ENCODE data around the gene ELF4.

ELF4 gene

DNA sequence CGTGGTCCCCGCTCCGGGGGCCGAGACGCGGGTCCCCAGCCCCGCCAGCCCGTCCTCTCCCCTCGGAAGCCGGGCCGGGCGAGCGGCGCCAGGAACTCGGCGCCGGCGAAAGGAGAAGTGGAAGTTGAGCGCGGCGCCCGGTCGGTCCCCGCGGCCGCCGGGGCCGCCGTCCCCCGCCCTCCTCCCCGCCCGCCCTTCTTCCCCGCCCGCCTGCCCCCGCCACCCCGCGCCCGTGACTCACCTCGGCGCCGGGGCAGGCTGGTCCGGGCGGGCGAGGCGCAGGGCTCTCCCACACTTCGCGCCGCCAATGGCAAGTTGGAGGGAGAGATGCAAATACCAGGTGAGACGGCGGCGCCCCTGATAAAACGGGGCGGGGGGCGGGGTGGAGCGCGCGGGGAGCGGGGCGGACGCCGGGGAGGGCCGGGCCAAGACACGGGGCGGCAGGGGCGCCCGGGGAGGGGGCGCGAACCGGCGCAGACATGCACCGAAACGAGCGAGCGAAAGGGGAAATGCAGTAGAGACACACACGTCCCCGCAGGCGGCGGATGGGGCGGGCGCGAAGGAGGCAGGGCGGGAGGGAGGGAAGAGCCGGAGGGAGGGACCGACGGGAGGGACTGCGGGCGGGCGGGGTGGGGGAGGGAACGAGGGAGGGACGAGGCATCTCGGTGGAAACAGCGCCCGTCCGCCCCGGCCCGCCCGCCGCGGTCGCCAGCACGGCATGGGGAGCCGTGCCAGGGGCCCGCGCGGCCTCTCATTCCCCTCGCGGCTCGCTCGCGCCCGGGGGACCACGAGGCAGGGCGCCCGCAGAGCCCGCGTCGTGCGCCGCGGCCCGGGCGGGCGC, at the start of gene ELF4:
TSS of gene ELF4 (minus strand) at position 119 of the 841 bp plus-strand sequence. CDS start 29,167 bp downstream, outside the sequence.
- no peaks in the 10 kb centered on the region for H3K36me3 ChIP-seq (ENCODE audit: insufficient read depth, low read length)
- H3K4me1 ChIP-seq (ENCODE audit: insufficient read depth, low read length), result peaks cover 9% of the 10 kb centered on the region
- H3K9me3 ChIP-seq (ENCODE audit: low read length), result no peaks in the 10 kb centered on the region
- H3K4me3 ChIP-seq (ENCODE audit: low read length), result peak within 1 kb of the TSS; percentile 37
- H2AFZ ChIP-seq (ENCODE audit: low read depth, low read length), result peak within 1 kb of the TSS; percentile 36
- no peaks in the 10 kb centered on the region for H3K27me3 ChIP-seq (ENCODE audit: insufficient read depth, low read length)

DNA sequence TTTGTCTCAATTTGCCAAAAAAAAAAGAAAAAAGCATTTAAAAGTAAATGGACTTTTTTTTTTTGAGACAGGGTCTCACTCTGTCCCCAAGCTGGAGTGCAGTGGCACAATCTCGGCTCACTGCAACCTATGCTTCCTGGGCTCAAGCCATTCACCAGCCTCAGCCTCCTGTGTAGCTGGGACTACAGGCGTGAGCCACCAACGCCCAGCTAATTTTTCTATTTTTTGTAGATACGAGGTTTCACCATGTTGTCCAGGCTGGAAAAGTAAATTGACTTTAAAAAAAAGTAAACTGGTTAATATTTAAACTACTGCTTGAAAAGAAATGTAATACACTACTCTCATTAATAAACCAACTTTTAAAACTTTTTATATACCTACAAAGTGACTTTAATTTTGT, 49.5 kb upstream of the ELF4 start:
- no peak overlapping the region for H3K4me3 ChIP-seq (ENCODE audit: low read length)
- H3K36me3 ChIP-seq (ENCODE audit: insufficient read depth, low read length), result peaks cover 9% of the 10 kb centered on the region
- H3K9me3 ChIP-seq (ENCODE audit: low read length), result no peaks in the 10 kb centered on the region
- no peaks in the 10 kb centered on the region for H3K27me3 ChIP-seq (ENCODE audit: insufficient read depth, low read length)
- H3K4me1 ChIP-seq (ENCODE audit: insufficient read depth, low read length), result no peaks in the 10 kb centered on the region
- H2AFZ ChIP-seq (ENCODE audit: low read depth, low read length), result no peak overlapping the region

DNA sequence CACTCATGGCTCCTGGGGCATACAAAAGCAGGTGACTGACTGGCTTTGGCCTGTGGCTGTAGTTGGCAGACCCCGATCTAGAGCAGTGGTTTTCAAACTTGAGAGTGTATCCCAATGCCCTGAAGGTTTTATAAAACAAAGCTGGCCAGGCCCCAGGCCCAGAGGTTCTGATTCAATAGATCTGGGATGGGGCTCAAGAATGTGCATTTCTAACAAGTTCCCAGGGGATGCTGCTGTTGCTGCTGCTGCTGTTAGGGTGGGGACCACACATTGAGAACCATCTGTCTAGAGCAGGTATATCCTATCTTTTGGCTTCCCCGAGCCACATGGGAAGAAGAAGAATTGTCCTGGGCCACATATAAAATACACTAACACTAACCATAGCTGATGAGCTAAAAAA, 48.0 kb upstream of the ELF4 start:
- Histone ChIP-seq H3K9me3 (ENCODE audit: low read length) (no peaks in the 10 kb centered on the region), H3K4me1 (ENCODE audit: insufficient read depth, low read length) (no peaks in the 10 kb centered on the region), H2AFZ (ENCODE audit: low read depth, low read length) (no peak overlapping the region), H3K4me3 (ENCODE audit: low read length) (no peak overlapping the region), H3K36me3 (ENCODE audit: insufficient read depth, low read length) (peaks cover 8% of the 10 kb centered on the region), H3K27me3 (ENCODE audit: insufficient read depth, low read length) (no peaks in the 10 kb centered on the region)

DNA sequence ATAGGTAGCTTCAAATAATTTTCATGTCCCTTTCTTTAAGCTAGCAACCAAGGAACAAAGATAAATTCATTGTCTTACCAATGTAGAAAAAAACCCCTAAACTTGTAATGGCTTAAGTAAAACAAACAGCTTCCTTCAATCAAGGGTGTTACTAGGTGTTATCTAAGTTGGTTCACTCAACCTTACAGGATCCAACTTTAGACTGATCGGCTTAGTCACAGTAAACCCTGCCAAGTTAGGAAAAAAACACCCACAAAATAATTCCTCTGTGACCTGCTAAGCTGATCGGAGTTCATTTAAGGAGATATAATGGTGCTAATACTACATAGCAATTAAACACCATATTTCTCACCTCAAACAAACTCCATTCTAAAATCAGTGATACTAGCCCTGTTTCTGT, 45.3 kb upstream of the ELF4 start:
- H3K27me3 ChIP-seq (ENCODE audit: insufficient read depth, low read length), result no peaks in the 10 kb centered on the region
- no peak overlapping the region for H3K4me3 ChIP-seq (ENCODE audit: low read length)
- H3K36me3 ChIP-seq (ENCODE audit: insufficient read depth, low read length), result peaks cover 6% of the 10 kb centered on the region
- H3K9me3 ChIP-seq (ENCODE audit: low read length), result no peaks in the 10 kb centered on the region
- no peaks in the 10 kb centered on the region for H3K4me1 ChIP-seq (ENCODE audit: insufficient read depth, low read length)
- H2AFZ ChIP-seq (ENCODE audit: low read depth, low read length), result no peak overlapping the region

DNA sequence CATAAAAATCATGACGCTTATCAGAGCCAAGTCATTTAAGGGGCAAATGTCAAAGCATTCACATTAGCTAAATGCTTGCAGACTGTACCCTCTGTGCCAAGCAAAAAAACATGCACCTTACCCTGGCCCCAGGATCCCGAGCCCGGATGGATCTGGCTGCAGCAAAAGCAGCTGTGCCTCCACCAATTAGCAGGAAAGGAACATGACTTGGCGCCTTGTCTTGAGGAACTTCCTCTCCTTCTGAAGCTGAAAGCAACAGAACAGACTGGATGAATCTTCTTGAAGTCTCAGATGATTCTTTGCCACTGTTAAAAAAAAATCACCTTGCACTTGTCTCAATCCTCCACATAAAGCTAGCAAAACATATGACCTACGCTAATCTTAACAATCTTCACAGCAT, 37.3 kb upstream of the ELF4 start:
- Histone ChIP-seq H2AFZ (ENCODE audit: low read depth, low read length) (no peak overlapping the region), H3K27me3 (ENCODE audit: insufficient read depth, low read length) (no peaks in the 10 kb centered on the region), H3K36me3 (ENCODE audit: insufficient read depth, low read length) (peaks cover 34% of the 10 kb centered on the region), H3K4me3 (ENCODE audit: low read length) (no peak overlapping the region), H3K9me3 (ENCODE audit: low read length) (no peaks in the 10 kb centered on the region), H3K4me1 (ENCODE audit: insufficient read depth, low read length) (no peaks in the 10 kb centered on the region)

DNA sequence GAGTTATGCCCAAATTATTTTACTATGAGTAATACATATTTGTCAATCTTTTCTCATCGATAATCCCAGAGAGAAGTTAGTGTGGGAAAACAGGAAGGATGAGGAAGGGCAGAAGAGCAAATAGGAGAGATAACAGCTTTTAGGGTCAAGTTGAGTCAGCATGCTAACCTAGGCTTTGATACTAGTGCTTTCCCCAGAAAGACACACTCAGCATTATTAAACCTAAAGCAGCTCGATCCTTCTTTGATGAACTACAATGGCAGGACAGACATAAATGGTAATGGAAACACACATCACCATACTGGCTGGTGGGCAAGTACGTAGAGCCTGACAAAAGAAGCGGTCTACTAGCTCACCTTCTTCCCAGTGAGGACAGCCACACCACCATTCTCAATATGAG, 34.8 kb upstream of the ELF4 start:
- Histone ChIP-seq H2AFZ (ENCODE audit: low read depth, low read length) (no peak overlapping the region), H3K27me3 (ENCODE audit: insufficient read depth, low read length) (no peaks in the 10 kb centered on the region), H3K4me3 (ENCODE audit: low read length) (no peak overlapping the region), H3K4me1 (ENCODE audit: insufficient read depth, low read length) (no peaks in the 10 kb centered on the region), H3K36me3 (ENCODE audit: insufficient read depth, low read length) (peaks cover 45% of the 10 kb centered on the region), H3K9me3 (ENCODE audit: low read length) (no peaks in the 10 kb centered on the region)

DNA sequence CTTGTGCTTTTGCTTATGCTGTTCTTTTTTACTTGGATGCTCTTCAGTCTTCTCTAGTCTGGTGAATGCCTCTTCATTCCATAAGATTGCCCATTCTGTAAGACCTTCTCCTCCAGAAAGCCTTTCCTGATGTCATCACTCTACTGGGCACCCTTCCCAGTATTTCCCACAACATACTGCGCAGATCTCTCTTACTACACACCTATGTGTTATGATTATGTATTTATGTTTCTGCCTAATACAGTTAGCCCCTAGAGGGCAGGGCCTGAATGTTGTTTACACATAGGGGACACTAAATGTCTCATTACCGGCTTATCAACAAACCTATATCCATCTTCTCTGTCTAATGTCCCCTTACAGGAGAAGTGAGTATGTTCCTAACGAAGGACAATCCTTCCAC, 34.2 kb upstream of the ELF4 start:
- Histone ChIP-seq H3K4me3 (ENCODE audit: low read length) (no peak overlapping the region), H3K27me3 (ENCODE audit: insufficient read depth, low read length) (no peaks in the 10 kb centered on the region), H3K36me3 (ENCODE audit: insufficient read depth, low read length) (peaks cover 42% of the 10 kb centered on the region), H2AFZ (ENCODE audit: low read depth, low read length) (no peak overlapping the region), H3K9me3 (ENCODE audit: low read length) (no peaks in the 10 kb centered on the region), H3K4me1 (ENCODE audit: insufficient read depth, low read length) (no peaks in the 10 kb centered on the region)

DNA sequence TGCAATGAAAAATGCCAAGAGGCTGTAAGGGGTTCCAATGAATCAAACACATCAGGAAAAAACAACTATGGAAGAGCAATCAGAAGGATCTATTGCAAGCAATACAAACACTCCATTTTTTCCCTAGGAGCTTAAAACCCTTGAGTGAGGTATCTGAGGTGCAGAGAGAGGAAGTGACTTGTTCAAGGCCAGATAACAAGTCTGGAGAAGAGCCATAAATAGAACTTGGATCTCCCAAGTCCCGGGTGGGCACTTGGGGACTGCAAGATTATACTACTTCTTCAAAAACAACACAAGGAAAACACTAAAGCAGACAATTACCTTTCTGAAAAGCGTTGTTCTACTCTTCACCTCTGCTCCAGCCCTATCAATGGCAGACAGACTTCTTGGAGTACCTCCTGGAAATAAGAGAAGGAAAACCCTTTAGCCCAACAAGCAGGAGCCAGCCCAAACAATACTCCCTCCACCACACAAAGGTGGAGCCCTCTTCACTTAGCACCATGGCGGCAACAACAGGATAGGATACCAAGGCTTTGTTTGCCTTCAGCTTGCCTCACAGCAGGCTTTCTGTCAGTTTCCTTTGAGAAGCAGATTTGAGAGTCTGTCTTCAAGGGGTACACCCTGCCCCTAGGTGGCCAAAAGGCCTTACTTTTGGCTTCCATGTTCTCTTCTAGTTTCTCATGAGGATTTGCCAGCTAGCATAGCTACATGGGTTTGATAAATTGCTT, 29.3 kb upstream of the ELF4 start:
- H3K4me1 ChIP-seq (ENCODE audit: insufficient read depth, low read length), result no peaks in the 10 kb centered on the region
- no peak overlapping the region for H3K4me3 ChIP-seq (ENCODE audit: low read length)
- H3K9me3 ChIP-seq (ENCODE audit: low read length), result no peaks in the 10 kb centered on the region
- peaks cover 48% of the 10 kb centered on the region for H3K36me3 ChIP-seq (ENCODE audit: insufficient read depth, low read length)
- no peaks in the 10 kb centered on the region for H3K27me3 ChIP-seq (ENCODE audit: insufficient read depth, low read length)
- no peak overlapping the region for H2AFZ ChIP-seq (ENCODE audit: low read depth, low read length)

DNA sequence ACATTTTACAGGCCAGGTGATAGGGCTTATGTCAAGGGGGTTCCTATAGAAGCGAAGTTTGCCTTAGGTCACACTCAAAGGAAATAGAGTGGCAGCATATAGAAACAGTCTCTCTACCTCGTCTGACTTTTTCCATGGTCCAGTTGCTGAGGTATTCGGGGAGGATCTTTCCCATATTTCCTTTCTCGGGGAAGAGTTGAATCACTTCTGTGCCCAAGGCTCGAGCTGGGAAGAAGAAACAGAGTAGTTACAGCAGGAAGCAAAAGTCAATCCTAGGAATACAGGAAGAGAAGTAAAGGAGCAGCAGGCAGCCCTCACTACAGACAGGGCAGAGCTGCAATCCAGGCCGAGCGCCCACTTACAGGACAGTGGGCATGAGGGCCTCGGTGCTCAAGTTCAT, 26.7 kb upstream of the ELF4 start:
- Histone ChIP-seq H3K36me3 (ENCODE audit: insufficient read depth, low read length) (peaks cover 45% of the 10 kb centered on the region), H3K4me1 (ENCODE audit: insufficient read depth, low read length) (no peaks in the 10 kb centered on the region), H3K4me3 (ENCODE audit: low read length) (no peak overlapping the region), H3K9me3 (ENCODE audit: low read length) (no peaks in the 10 kb centered on the region), H3K27me3 (ENCODE audit: insufficient read depth, low read length) (no peaks in the 10 kb centered on the region), H2AFZ (ENCODE audit: low read depth, low read length) (no peak overlapping the region)

DNA sequence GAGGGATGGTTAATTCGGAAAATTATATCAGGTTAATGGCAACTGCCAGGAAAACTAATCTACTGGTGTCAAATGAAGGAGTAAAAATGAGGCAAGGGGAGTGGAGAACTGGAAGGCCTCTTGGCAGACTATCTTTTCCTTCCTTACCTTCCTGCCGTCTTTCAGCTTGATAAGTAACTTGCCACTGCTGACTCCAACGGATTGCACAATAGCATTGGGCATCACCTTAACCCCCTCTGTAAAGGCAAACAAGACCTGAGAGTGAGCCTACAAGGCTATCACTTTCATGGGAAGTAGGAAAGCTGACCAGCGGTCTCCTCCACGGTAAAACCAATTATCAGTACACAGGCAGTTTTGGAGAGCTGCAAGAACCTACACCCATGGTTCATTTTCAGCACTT, 26.2 kb upstream of the ELF4 start:
- no peaks in the 10 kb centered on the region for H3K27me3 ChIP-seq (ENCODE audit: insufficient read depth, low read length)
- peaks cover 44% of the 10 kb centered on the region for H3K36me3 ChIP-seq (ENCODE audit: insufficient read depth, low read length)
- H3K4me3 ChIP-seq (ENCODE audit: low read length), result no peak overlapping the region
- no peaks in the 10 kb centered on the region for H3K4me1 ChIP-seq (ENCODE audit: insufficient read depth, low read length)
- H2AFZ ChIP-seq (ENCODE audit: low read depth, low read length), result no peak overlapping the region
- H3K9me3 ChIP-seq (ENCODE audit: low read length), result no peaks in the 10 kb centered on the region

DNA sequence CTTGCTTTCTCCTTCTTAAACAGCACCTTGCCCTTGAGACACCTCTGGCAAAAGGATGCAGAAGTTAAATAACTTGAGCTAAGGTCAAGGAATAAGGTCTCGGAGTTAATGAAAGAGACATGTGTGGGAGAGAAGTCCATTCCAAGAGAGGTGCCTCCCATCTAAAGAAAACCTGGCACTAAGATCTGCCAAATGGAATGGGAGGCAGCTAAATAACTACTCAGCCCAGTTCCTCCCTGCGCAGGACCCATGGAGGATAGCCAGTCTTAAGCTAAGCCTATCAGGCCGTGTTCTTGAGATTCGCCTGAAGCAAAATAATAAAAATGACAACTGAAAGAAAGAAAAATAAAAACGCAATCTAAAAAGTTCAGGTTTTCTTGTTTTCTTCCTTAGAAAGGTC, 20.7 kb upstream of the ELF4 start:
- Histone ChIP-seq H3K4me3 (ENCODE audit: low read length) (no peak overlapping the region), H3K36me3 (ENCODE audit: insufficient read depth, low read length) (peaks cover 48% of the 10 kb centered on the region), H3K4me1 (ENCODE audit: insufficient read depth, low read length) (no peaks in the 10 kb centered on the region), H2AFZ (ENCODE audit: low read depth, low read length) (no peak overlapping the region), H3K27me3 (ENCODE audit: insufficient read depth, low read length) (no peaks in the 10 kb centered on the region), H3K9me3 (ENCODE audit: low read length) (no peaks in the 10 kb centered on the region)

DNA sequence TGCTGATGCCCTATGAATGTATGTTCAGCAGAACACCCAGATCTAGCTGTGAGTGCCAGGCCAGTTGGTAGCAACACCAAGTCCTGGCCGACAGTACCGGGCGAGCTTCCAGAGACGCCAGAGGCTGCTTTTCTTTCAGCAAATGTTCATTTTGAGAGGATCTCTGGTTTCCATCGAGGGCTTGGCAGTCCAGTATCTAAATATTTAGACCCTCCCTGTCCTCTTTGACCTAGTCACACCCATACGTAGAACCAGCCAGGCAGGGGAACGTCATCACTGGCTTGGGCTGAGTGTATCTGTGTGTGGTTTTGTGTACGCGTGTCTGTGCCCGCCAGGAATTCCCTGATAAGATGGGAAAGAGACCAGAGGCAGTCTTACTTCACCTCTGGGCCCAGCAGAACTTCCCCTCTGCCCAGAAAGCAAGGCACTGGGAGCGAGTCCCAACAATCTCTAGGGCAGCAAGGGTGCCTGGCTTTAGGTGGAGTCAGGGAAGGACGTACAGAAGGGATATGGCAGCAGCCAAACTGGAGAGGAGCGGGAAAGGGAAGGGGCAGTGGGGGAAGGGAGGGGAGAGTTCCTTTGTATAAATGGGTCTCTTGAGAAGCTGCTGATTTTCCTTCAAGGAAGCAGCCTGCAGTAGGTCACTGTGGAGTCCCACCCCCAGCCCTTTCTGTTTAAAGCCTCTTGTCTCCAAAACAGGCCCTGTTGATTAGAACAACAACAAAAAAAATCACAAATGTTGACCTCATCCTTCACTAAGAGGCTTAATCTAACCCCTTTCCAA, 15.0 kb upstream of the ELF4 start:
- Histone ChIP-seq H3K36me3 (ENCODE audit: insufficient read depth, low read length) (peaks cover 17% of the 10 kb centered on the region), H3K4me1 (ENCODE audit: insufficient read depth, low read length) (no peaks in the 10 kb centered on the region), H3K9me3 (ENCODE audit: low read length) (no peaks in the 10 kb centered on the region), H3K27me3 (ENCODE audit: insufficient read depth, low read length) (no peaks in the 10 kb centered on the region), H3K4me3 (ENCODE audit: low read length) (no peak overlapping the region), H2AFZ (ENCODE audit: low read depth, low read length) (no peak overlapping the region)

DNA sequence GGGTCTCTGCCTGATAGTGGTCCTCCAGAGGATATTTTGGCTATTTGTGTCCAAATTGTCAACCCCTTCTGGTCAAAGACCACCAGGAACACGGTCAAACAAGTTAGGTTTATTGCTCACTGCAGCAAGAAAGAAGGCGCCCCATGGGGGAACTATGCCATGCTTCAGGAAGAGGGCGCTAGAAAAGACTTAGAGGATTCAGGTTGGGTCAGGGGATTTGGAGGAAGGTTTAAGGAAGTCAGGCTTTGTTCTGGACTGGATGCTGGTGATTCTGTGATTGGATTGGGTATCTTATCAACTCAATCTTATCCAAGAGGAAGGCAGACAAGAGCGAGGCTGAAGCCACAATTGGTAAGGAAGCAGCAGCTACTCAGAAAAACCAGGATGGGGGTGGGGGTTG, 14.3 kb upstream of the ELF4 start:
- Histone ChIP-seq H3K27me3 (ENCODE audit: insufficient read depth, low read length) (no peaks in the 10 kb centered on the region), H2AFZ (ENCODE audit: low read depth, low read length) (no peak overlapping the region), H3K36me3 (ENCODE audit: insufficient read depth, low read length) (peaks cover 10% of the 10 kb centered on the region), H3K9me3 (ENCODE audit: low read length) (no peaks in the 10 kb centered on the region), H3K4me1 (ENCODE audit: insufficient read depth, low read length) (no peaks in the 10 kb centered on the region), H3K4me3 (ENCODE audit: low read length) (no peak overlapping the region)
